Measurements from ENCODE around the gene EEPD1. TPM values are rescaled to one million over a fixed set of nuclear protein-coding genes. Genes with fewer than 3 reads are reported as not detected.

The EEPD1 gene
- total and polyA plus RNA-seq, 2 donors (not counting 3 experiments of a cell fraction or from before 2014, with no cell fraction given): 0.40 to 0.42 TPM

GRCh38 chr7:36198854-36199266 is 45.8 kb downstream of the EEPD1 start:
- H3K4me1 ChIP-seq (ENCODE audit: control insufficient read depth, extremely low read depth, insufficient read depth, low read length): no peaks in the 10 kb centered on the region
- no peak overlapping the region for H2AFZ ChIP-seq (ENCODE audit: low read depth, low read length)
- no peaks in the 10 kb centered on the region for H3K79me2 ChIP-seq (ENCODE audit: control insufficient read depth, insufficient read depth, low read length)
- POLR2A ChIA-PET: no interaction called here
- BruUV-seq (replicated peaks): no TSS peak
- TF ChIP-seq JUN (IDR thresholded peaks at IDR 0.05; ENCODE audit: borderline replicate concordance, insufficient read depth, insufficient read length, low read depth) (no peak), FOS (IDR thresholded peaks at IDR 0.05; ENCODE audit: borderline replicate concordance, insufficient read depth, low read length) (no peak), GATA2 (IDR thresholded peaks at IDR 0.05; ENCODE audit: insufficient read depth, insufficient read length, low read depth, low read length) (no peak), POLR2A (IDR thresholded peaks at IDR 0.05; ENCODE audit: low read depth, low read length) (no peak), POLR2AphosphoS5 (IDR thresholded peaks at IDR 0.05; ENCODE audit: insufficient read depth, low read depth, low read length) (no peak), MYC (IDR thresholded peaks at IDR 0.05; ENCODE audit: low read depth, low read length) (no peak), MAX (IDR thresholded peaks at IDR 0.05; ENCODE audit: insufficient read depth, insufficient read length) (no peak), CTCF (IDR thresholded peaks at IDR 0.05; ENCODE audit: extremely low read depth in 1 of 2, insufficient read depth in 1 of 2, low read depth in 1 of 2, low read length in 2 of 2) (no peak), EZH2 (IDR thresholded peaks at IDR 0.05; ENCODE audit: borderline replicate concordance, low read depth, low read length, severe bottlenecking) (no peak)
- no peaks in the 10 kb centered on the region for H4K20me1 ChIP-seq (replicated peaks; ENCODE audit: control insufficient read depth, extremely low read depth, insufficient read depth, low read length)
- no peak overlapping the region for H3K27ac ChIP-seq (ENCODE audit: insufficient read depth, low read depth, low read length)
- dilution Hi-C loops (cut with MboI; ENCODE audit: extremely low pct_ligation_motif_present, low sequenced_read_pairs) (no loop called here), intact Hi-C loops (cut with micrococcal nuclease) (no loop called here)
- no peaks in the 10 kb centered on the region for H3K9me1 ChIP-seq (replicated peaks; ENCODE audit: control insufficient read depth, extremely low read depth, insufficient read depth, low read length)
- no peak for DNase-seq (ENCODE audit: low read depth, low spot score)
- no peaks in the 10 kb centered on the region for H3K9me3 ChIP-seq (replicated peaks; ENCODE audit: control insufficient read depth, insufficient read depth, low read length)
- FAIRE-seq: no peak
- no peak overlapping the region for H3K4me3 ChIP-seq (replicated peaks in 1 of 3; ENCODE audit: insufficient read depth in 1 of 3, low read depth in 1 of 3, low read length in 3 of 3)
- H3K36me3 ChIP-seq (ENCODE audit: control insufficient read depth in 2 of 2, extremely low read depth in 1 of 2, insufficient read depth in 2 of 2, low read length in 2 of 2): no peaks in the 10 kb centered on the region
- no peak overlapping the region for H3K9ac ChIP-seq (replicated peaks; ENCODE audit: extremely low read depth, insufficient read depth, low read length)
- CTCF ChIA-PET: interaction anchor here (0.6 to 1.2 kb wide), 5 partner anchors 11 to 223 kb away, joined by 3 to 4 read pairs (median 3); no protein-coding TSS in a partner anchor
- H3K27me3 ChIP-seq (ENCODE audit: control insufficient read depth in 2 of 2, insufficient read depth in 2 of 2, low read length in 2 of 2): peaks cover 0 to 4% of the 10 kb centered on the region in 2 experiments
- H3K4me2 ChIP-seq (ENCODE audit: insufficient read depth, low read length): no peak overlapping the region
